Measurements from ENCODE around the gene ARHGEF12. TPM values are rescaled to one million over a fixed set of nuclear protein-coding genes. Genes with fewer than 3 reads are reported as not detected.

The ARHGEF12 gene
- polyA plus RNA-seq, 4 donors = 15.1 to 56.5 (median 22.2) TPM

DNA sequence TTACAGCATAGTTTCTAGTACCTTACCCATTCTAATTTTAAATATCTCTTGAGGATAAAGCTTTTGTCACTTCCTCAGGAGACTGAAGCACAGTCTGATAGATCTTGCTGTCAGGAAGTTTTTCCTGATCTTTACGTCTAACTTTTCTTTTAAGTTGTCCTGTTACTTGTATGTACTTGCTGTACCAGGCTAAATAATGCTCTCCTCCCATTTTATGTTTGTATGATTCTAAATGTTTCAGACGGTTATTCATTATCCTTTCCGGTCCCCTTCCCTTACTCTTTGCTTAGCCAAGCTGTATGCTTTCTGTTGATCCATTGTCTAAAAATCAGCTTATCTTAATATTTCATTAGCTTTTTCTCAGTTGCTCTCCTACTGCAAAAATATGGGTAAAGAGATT lies 6.0 kb downstream of the ARHGEF12 start:
- peaks cover 3 to 37% (median 12%) of the 10 kb centered on the region in 3 donors for H3K4me1 ChIP-seq (ENCODE audit: control insufficient read depth in 3 of 3, insufficient read depth in 2 of 3, low read depth in 1 of 3, low read length in 2 of 3)
- WGBS, 3 donors = 66 to 86% (median 81%) methylated on average over 3 of the region's 3 CpGs
- no peaks in the 10 kb centered on the region for H3K27me3 ChIP-seq (ENCODE audit: control insufficient read depth in 3 of 3, insufficient read depth in 3 of 3, low read length in 3 of 3)
- H3K9me3 ChIP-seq (ENCODE audit: control insufficient read depth in 2 of 2, insufficient read depth in 1 of 2, low read depth in 1 of 2, low read length in 1 of 2) = no peaks in the 10 kb centered on the region
- DNase-seq (no peak), FAIRE-seq (no peak)
- H3K36me3 ChIP-seq (ENCODE audit: control insufficient read depth in 3 of 3, insufficient read depth in 2 of 3, low read depth in 1 of 3, low read length in 3 of 3) = no peaks in the 10 kb centered on the region
- H3K27ac ChIP-seq (ENCODE audit: low read depth in 1 of 3, low read length in 2 of 3) = no peak overlapping the region
- no peak overlapping the region for H3K4me3 ChIP-seq (ENCODE audit: low read depth in 1 of 3, low read length in 3 of 3)

DNA sequence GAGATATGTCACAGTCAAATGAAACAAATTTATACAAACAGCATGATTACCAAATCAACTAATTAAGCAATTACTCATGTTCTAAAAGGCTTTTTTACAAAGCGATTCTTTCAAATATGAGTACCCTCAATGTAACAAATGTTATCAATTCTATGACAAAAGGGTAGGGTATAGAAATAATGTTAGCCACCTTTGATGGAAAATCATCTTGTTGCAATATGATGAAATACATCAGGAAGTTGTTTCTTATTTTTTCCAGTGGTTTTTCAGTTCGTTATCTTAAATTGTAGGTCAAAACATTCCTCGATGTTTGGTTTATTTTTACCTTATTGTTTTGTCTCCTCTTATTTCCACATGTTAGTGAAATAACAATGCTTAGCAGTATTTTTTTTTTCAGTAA lies 6.5 kb downstream of the ARHGEF12 start:
- WGBS, 3 donors = 78 to 89% (median 88%) methylated on average over 3 of the region's 3 CpGs
- Histone ChIP-seq H3K4me3 (ENCODE audit: low read depth in 1 of 3, low read length in 3 of 3) (no peak overlapping the region), H3K36me3 (ENCODE audit: control insufficient read depth in 3 of 3, insufficient read depth in 2 of 3, low read depth in 1 of 3, low read length in 3 of 3) (no peaks in the 10 kb centered on the region), H3K27ac (ENCODE audit: low read depth in 1 of 3, low read length in 2 of 3) (no peak overlapping the region), H3K9me3 (ENCODE audit: control insufficient read depth in 2 of 2, insufficient read depth in 1 of 2, low read depth in 1 of 2, low read length in 1 of 2) (no peaks in the 10 kb centered on the region), H3K27me3 (ENCODE audit: control insufficient read depth in 3 of 3, insufficient read depth in 3 of 3, low read length in 3 of 3) (no peaks in the 10 kb centered on the region), H3K4me1 (ENCODE audit: control insufficient read depth in 3 of 3, insufficient read depth in 2 of 3, low read depth in 1 of 3, low read length in 2 of 3) (peaks cover 3 to 41% (median 12%) of the 10 kb centered on the region in 3 donors)
- DNase-seq (no peak), FAIRE-seq (peak; percentile 19)

DNA sequence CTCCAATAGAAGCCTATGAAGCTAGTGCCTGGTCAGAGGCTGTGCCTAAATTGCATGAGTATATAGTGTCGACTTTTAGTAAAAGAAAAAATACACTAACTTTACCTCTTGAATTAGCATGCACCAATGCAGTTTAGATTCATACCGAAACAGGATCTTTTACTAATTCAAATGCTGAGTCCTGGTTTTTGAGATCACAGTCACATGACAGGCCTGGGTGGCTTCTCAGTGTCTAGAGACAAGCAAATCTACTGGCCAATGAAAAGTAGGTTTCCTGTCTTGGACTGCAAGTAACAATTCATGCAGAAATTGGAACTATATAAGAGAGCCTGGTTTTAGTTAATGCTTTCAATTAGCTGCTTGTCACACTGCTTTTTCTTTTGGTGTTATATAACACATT lies 7.2 kb downstream of the ARHGEF12 start:
- 82 to 87% (median 82%) methylated on average over 2 of the region's 2 CpGs for WGBS, 3 donors
- DNase-seq = peak in 1 of 2 donors; percentile 8
- FAIRE-seq = no peak
- no peak overlapping the region for H3K4me3 ChIP-seq (ENCODE audit: low read depth in 1 of 3, low read length in 3 of 3)
- H3K36me3 ChIP-seq (ENCODE audit: control insufficient read depth in 3 of 3, insufficient read depth in 2 of 3, low read depth in 1 of 3, low read length in 3 of 3) = no peaks in the 10 kb centered on the region
- H3K27ac ChIP-seq (ENCODE audit: low read depth in 1 of 3, low read length in 2 of 3) = no peak overlapping the region
- H3K27me3 ChIP-seq (ENCODE audit: control insufficient read depth in 3 of 3, insufficient read depth in 3 of 3, low read length in 3 of 3) = no peaks in the 10 kb centered on the region
- H3K4me1 ChIP-seq (ENCODE audit: control insufficient read depth in 3 of 3, insufficient read depth in 2 of 3, low read depth in 1 of 3, low read length in 2 of 3) = peaks cover 3 to 35% (median 12%) of the 10 kb centered on the region in 3 donors
- no peaks in the 10 kb centered on the region for H3K9me3 ChIP-seq (ENCODE audit: control insufficient read depth in 2 of 2, insufficient read depth in 1 of 2, low read depth in 1 of 2, low read length in 1 of 2)

DNA sequence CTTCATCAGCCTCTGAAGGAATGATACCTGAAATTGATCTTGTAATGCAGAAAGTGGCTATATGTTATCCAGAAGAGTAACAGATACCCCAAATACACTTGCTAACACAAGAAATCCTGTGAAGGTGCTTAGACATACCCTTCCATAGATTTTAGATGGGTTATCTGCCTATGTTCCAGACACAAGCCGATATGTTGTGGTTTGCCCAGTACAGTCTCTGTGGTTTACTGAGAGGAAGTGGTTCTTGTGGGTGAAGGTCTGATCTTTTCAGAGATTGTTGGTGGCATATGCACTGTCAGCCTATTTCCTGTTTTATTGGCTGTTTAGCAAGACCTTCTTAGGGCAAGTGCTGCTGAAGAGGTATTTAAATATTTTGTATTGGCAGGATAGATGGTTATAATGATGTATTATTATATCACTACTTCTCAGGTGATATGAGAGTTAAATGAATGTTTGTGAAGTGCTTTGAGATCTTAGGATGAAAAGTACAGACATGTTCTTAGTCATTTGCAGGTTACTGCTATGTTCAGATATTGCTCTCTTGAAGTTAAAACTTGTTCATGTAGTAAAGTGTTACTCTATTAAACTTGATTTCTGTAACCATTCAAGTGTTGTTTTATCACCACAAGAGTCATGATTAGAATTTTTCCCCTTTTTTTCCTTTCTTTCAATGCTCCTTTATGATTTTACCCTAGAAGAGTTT lies 8.2 kb downstream of the ARHGEF12 start:
- Histone ChIP-seq H3K36me3 (ENCODE audit: control insufficient read depth in 3 of 3, insufficient read depth in 2 of 3, low read depth in 1 of 3, low read length in 3 of 3) (no peaks in the 10 kb centered on the region), H3K27ac (ENCODE audit: low read depth in 1 of 3, low read length in 2 of 3) (no peak overlapping the region), H3K9me3 (ENCODE audit: control insufficient read depth in 2 of 2, insufficient read depth in 1 of 2, low read depth in 1 of 2, low read length in 1 of 2) (no peaks in the 10 kb centered on the region), H3K27me3 (ENCODE audit: control insufficient read depth in 3 of 3, insufficient read depth in 3 of 3, low read length in 3 of 3) (no peaks in the 10 kb centered on the region), H3K4me3 (ENCODE audit: low read depth in 1 of 3, low read length in 3 of 3) (no peak overlapping the region), H3K4me1 (ENCODE audit: control insufficient read depth in 3 of 3, insufficient read depth in 2 of 3, low read depth in 1 of 3, low read length in 2 of 3) (peaks cover 3 to 26% (median 8%) of the 10 kb centered on the region in 3 donors)
- 57 to 72% (median 71%) methylated on average over 1 of the region's 1 CpG for WGBS, 3 donors
- DNase-seq (peak; percentile 15 to 70), FAIRE-seq (no peak)

DNA sequence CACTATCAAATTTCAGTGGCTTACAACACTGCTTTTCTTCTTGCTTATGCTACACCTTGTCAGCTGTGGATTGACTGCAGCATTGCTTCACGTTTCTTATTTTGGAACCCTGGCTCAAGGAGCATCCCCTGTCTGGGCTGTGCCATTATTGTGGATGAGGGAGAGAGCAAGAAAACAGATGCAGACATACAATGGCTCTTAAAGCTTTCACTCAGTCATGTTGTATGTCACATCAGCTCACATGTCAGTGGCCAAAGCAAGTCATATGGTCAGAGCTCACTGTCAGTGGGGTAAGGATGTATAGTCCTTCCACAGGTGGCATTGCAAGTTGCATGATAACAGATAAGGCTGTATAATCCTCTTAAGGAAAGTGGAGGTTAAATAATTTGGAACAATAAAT lies 10.0 kb downstream of the ARHGEF12 start:
- H3K36me3 ChIP-seq (ENCODE audit: control insufficient read depth in 3 of 3, insufficient read depth in 2 of 3, low read depth in 1 of 3, low read length in 3 of 3) = no peaks in the 10 kb centered on the region
- no peaks in the 10 kb centered on the region for H3K9me3 ChIP-seq (ENCODE audit: control insufficient read depth in 2 of 2, insufficient read depth in 1 of 2, low read depth in 1 of 2, low read length in 1 of 2)
- no peak overlapping the region for H3K27ac ChIP-seq (ENCODE audit: low read depth in 1 of 3, low read length in 2 of 3)
- no peak overlapping the region for H3K4me3 ChIP-seq (ENCODE audit: low read depth in 1 of 3, low read length in 3 of 3)
- no peaks in the 10 kb centered on the region for H3K27me3 ChIP-seq (ENCODE audit: control insufficient read depth in 3 of 3, insufficient read depth in 3 of 3, low read length in 3 of 3)
- peak in 1 of 2 donors; percentile 10 for DNase-seq
- no peak for FAIRE-seq
- WGBS, 3 donors = 27 to 38% (median 33%) methylated on average over 1 of the region's 1 CpG
- peaks cover 3 to 15% (median 8%) of the 10 kb centered on the region in 3 donors for H3K4me1 ChIP-seq (ENCODE audit: control insufficient read depth in 3 of 3, insufficient read depth in 2 of 3, low read depth in 1 of 3, low read length in 2 of 3)

DNA sequence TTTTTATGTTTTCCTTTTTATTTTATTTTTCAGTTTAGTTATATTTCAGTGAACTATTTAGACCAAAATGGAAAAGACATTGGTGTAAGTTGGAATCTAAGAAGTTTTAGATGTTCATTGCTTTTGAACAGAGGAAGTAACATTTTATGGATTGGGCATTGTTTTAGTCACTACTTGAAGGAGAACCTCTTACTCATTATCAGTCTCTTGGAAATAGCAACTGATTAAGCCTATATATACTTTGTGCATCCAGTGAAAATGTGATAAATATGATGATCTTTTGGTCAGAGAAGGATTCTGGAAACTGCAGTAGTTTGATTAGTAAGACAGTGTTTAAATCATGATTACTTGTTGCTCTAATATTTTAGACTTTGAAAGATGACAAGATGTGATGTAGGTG lies 14.4 kb downstream of the ARHGEF12 start:
- DNase-seq (no peak), FAIRE-seq (no peak)
- H3K9me3 ChIP-seq (ENCODE audit: control insufficient read depth in 2 of 2, insufficient read depth in 1 of 2, low read depth in 1 of 2, low read length in 1 of 2) = no peaks in the 10 kb centered on the region
- H3K27me3 ChIP-seq (ENCODE audit: control insufficient read depth in 3 of 3, insufficient read depth in 3 of 3, low read length in 3 of 3) = no peaks in the 10 kb centered on the region
- H3K4me1 ChIP-seq (ENCODE audit: control insufficient read depth in 3 of 3, insufficient read depth in 2 of 3, low read depth in 1 of 3, low read length in 2 of 3) = peaks cover 11 to 34% (median 14%) of the 10 kb centered on the region in 3 donors
- H3K36me3 ChIP-seq (ENCODE audit: control insufficient read depth in 3 of 3, insufficient read depth in 2 of 3, low read depth in 1 of 3, low read length in 3 of 3) = peaks cover 0 to 3% (median 0%) of the 10 kb centered on the region in 3 donors
- no peak overlapping the region for H3K27ac ChIP-seq (ENCODE audit: low read depth in 1 of 3, low read length in 2 of 3)
- no peak overlapping the region for H3K4me3 ChIP-seq (ENCODE audit: low read depth in 1 of 3, low read length in 3 of 3)

DNA sequence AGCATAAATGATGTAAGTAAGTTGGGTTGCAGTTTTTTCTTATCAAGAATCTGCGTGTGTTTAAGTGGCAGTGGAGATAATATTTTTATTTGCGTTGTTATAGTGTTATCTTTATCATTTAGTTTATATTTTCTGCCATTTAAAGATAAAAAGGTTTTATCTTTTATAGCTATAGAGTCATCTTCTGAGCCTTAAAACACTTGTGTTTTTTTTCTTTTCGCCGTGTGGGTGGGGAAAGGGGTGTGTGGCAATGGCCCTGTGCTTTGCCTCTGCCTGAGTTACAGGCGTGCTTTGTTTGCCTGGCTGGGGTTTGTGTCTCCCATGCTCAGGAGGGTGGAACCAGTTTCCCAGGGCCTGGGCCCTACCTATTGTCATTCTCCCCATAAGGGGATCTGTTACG lies 16.2 kb downstream of the ARHGEF12 start:
- Histone ChIP-seq H3K27me3 (ENCODE audit: control insufficient read depth in 3 of 3, insufficient read depth in 3 of 3, low read length in 3 of 3) (no peaks in the 10 kb centered on the region), H3K4me1 (ENCODE audit: control insufficient read depth in 3 of 3, insufficient read depth in 2 of 3, low read depth in 1 of 3, low read length in 2 of 3) (peaks cover 11 to 21% (median 14%) of the 10 kb centered on the region in 3 donors)
- DNase-seq = peak; percentile 38 to 43

DNA sequence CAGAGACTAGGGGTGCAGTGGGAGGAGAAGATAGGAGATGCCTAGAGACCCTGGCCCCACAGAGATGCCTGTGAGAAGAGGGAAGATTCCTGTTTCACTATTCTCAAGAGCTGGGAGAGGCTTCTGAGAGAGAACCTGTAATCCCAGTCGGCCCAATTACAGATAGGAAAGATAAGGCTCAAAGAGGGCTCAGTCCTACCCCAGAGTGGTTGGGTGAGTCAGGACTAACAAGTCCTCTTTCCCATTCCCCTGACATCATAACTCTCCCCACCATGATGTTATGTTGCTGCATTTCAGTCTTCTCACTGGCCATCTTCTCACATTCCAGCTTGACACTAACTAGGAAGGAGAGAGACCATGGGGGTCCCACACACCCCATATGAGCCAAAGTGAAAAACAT lies 17.9 kb downstream of the ARHGEF12 start:
- Histone ChIP-seq H3K4me1 (ENCODE audit: control insufficient read depth in 3 of 3, insufficient read depth in 2 of 3, low read depth in 1 of 3, low read length in 2 of 3) (peaks cover 11 to 19% (median 14%) of the 10 kb centered on the region in 3 donors), H3K36me3 (ENCODE audit: control insufficient read depth in 3 of 3, insufficient read depth in 2 of 3, low read depth in 1 of 3, low read length in 3 of 3) (peaks cover 0 to 3% (median 0%) of the 10 kb centered on the region in 3 donors), H3K27ac (ENCODE audit: low read depth in 1 of 3, low read length in 2 of 3) (no peak overlapping the region), H3K9me3 (ENCODE audit: control insufficient read depth in 2 of 2, insufficient read depth in 1 of 2, low read depth in 1 of 2, low read length in 1 of 2) (no peaks in the 10 kb centered on the region), H3K27me3 (ENCODE audit: control insufficient read depth in 3 of 3, insufficient read depth in 3 of 3, low read length in 3 of 3) (no peaks in the 10 kb centered on the region), H3K4me3 (ENCODE audit: low read depth in 1 of 3, low read length in 3 of 3) (no peak overlapping the region)
- FAIRE-seq (no peak), DNase-seq (no peak)
- WGBS, 3 donors = 0 to 38% (median 36%) methylated on average over 1 of the region's 1 CpG

More for the DNA sequence above, 16.2 kb downstream of the ARHGEF12 start:
- Histone ChIP-seq H3K9me3 (ENCODE audit: control insufficient read depth in 2 of 2, insufficient read depth in 1 of 2, low read depth in 1 of 2, low read length in 1 of 2) (no peaks in the 10 kb centered on the region), H3K4me3 (ENCODE audit: low read depth in 1 of 3, low read length in 3 of 3) (no peak overlapping the region), H3K36me3 (ENCODE audit: control insufficient read depth in 3 of 3, insufficient read depth in 2 of 3, low read depth in 1 of 3, low read length in 3 of 3) (peaks cover 0 to 3% (median 0%) of the 10 kb centered on the region in 3 donors), H3K27ac (ENCODE audit: low read depth in 1 of 3, low read length in 2 of 3) (no peak overlapping the region)
- no peak for FAIRE-seq
- WGBS, 3 donors = 13 to 58% (median 36%) methylated on average over 6 of the region's 6 CpGs

DNA sequence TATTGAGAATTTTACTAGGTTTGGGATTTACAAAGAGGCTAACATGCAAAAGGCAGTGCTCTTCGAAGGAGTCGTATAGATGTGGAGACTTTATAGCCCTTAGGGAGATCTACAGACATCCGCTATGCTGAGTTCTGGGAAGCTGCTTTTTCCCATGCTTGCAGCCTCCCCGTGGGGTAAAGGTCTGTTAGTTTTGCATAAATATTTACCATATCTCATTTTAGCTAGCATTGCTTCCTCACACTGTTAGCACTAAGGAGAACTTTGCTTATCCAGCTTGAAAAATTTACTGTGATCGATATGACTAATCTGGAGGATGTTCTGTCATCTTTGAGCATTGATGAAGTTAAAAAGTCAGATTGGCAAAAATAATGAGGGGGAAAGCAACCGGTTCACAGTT lies 18.6 kb downstream of the ARHGEF12 start:
- Histone ChIP-seq H3K27me3 (ENCODE audit: control insufficient read depth in 3 of 3, insufficient read depth in 3 of 3, low read length in 3 of 3) (no peaks in the 10 kb centered on the region), H3K9me3 (ENCODE audit: control insufficient read depth in 2 of 2, insufficient read depth in 1 of 2, low read depth in 1 of 2, low read length in 1 of 2) (no peaks in the 10 kb centered on the region), H3K36me3 (ENCODE audit: control insufficient read depth in 3 of 3, insufficient read depth in 2 of 3, low read depth in 1 of 3, low read length in 3 of 3) (peaks cover 0 to 3% (median 0%) of the 10 kb centered on the region in 3 donors), H3K4me1 (ENCODE audit: control insufficient read depth in 3 of 3, insufficient read depth in 2 of 3, low read depth in 1 of 3, low read length in 2 of 3) (peaks cover 11 to 19% (median 14%) of the 10 kb centered on the region in 3 donors), H3K27ac (ENCODE audit: low read depth in 1 of 3, low read length in 2 of 3) (no peak overlapping the region), H3K4me3 (ENCODE audit: low read depth in 1 of 3, low read length in 3 of 3) (no peak overlapping the region)
- 31 to 47% (median 43%) methylated on average over 6 of the region's 6 CpGs for WGBS, 3 donors
- FAIRE-seq (no peak), DNase-seq (peak in 1 of 2 donors; percentile 50)

All from small intestine (tissue), 7 donors.